Testis (tissue), 2 donors: ENCODE results near the gene CNNM3.

Experiments used
- POLR2A ChIP-seq: fragments of 450-650 bp; IDR thresholded peaks from one replicate; pipeline ENCODE4 v1.6.1; 2017; ENCODE audit warnings: antibody characterized with exemption, mild to moderate bottlenecking, moderate library complexity
- TF ChIP-seq, protein P1 (sequence below), 3 experiments: fragments of 450-650 bp in 2 of 3; fragments of 200-600 bp in 1 of 3; sonication (generic) in 1 of 3; IDR thresholded peaks; one replicate each; pipeline ENCODE4 v1.5.1; 2016 to 2019; ENCODE audit warnings: antibody characterized with exemption in 3 of 3, mild to moderate bottlenecking in 2 of 3, moderate library complexity in 1 of 3

- TF ChIP-seq, protein P1, sequence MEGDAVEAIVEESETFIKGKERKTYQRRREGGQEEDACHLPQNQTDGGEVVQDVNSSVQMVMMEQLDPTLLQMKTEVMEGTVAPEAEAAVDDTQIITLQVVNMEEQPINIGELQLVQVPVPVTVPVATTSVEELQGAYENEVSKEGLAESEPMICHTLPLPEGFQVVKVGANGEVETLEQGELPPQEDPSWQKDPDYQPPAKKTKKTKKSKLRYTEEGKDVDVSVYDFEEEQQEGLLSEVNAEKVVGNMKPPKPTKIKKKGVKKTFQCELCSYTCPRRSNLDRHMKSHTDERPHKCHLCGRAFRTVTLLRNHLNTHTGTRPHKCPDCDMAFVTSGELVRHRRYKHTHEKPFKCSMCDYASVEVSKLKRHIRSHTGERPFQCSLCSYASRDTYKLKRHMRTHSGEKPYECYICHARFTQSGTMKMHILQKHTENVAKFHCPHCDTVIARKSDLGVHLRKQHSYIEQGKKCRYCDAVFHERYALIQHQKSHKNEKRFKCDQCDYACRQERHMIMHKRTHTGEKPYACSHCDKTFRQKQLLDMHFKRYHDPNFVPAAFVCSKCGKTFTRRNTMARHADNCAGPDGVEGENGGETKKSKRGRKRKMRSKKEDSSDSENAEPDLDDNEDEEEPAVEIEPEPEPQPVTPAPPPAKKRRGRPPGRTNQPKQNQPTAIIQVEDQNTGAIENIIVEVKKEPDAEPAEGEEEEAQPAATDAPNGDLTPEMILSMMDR (IDR thresholded peaks at IDR 0.05), result no peak
- no peak for TF ChIP-seq POLR2A
These were observed 9.0 kb downstream of the CNNM3 start for GRCh38 chr2:96825057-96825456.
